Spleen (tissue), 11 donors: ENCODE data around the gene GJC3. TPM values are rescaled to one million over a fixed set of nuclear protein-coding genes. Genes with fewer than 3 reads are reported as not detected.
A peak's percentile ranks its signal among the peaks of the same experiment; 100 is the strongest.

Source experiments
- DNase-seq: peaks from one replicate; pipeline ENCODE4 v3.0.0-alpha.2; 2020
- H3K27ac ChIP-seq, 8 donors: fragments of 200-600 bp; sonication (generic) in 7 of 8; 1 replicate in 4 of 8; 2 replicates in 4 of 8; pipeline versions ENCODE4 v1.5.0 to v1.8.0; 2016 to 2021; ENCODE audit warnings: inconsistent platforms in 4 of 8, mild to moderate bottlenecking in 4 of 8, moderate library complexity in 1 of 8
- H3K27me3 ChIP-seq, 7 donors: fragments of 200-600 bp; sonication (generic) in 6 of 7; replicated peaks in 1 of 7; 1 replicate in 4 of 7; 2 replicates in 3 of 7; pipeline versions ENCODE4 v1.5.0 to v1.8.0; 2016 to 2021; ENCODE audit warnings: inconsistent platforms in 3 of 7, mild to moderate bottlenecking in 1 of 7
- H3K36me3 ChIP-seq, 6 donors: fragments of 200-600 bp; sonication (generic) in 5 of 6; 1 replicate in 4 of 6; 2 replicates in 2 of 6; pipeline versions ENCODE4 v1.5.0 to v1.8.0; 2016 to 2021; ENCODE audit warnings: inconsistent platforms in 2 of 6
- H3K4me1 ChIP-seq, 6 donors: fragments of 200-600 bp; sonication (generic) in 5 of 6; 1 replicate in 3 of 6; 2 replicates in 3 of 6; pipeline versions ENCODE4 v1.5.0 to v1.8.0; 2016 to 2021; ENCODE audit warnings: inconsistent platforms in 3 of 6
- H3K4me3 ChIP-seq, 8 donors: fragments of 200-600 bp; sonication (generic) in 7 of 8; 1 replicate in 4 of 8; 2 replicates in 4 of 8; pipeline versions ENCODE4 v1.5.0 to v1.8.0; 2016 to 2021; ENCODE audit warnings: inconsistent platforms in 4 of 8, mild to moderate bottlenecking in 4 of 8, moderate library complexity in 2 of 8
- H3K9me3 ChIP-seq, 8 donors: fragments of 200-600 bp; sonication (generic) in 7 of 8; 1 replicate in 4 of 8; 2 replicates in 4 of 8; pipeline versions ENCODE4 v1.5.0 to v1.8.0; 2016 to 2021; ENCODE audit warnings: inconsistent platforms in 4 of 8
- CTCF ChIP-seq, 11 experiments: fragments of 200-600 bp in 7 of 11; fragments of 450-650 bp in 4 of 11; sonication (generic) in 4 of 11; IDR thresholded peaks in 8 of 11; conservative IDR thresholded peaks in 3 of 11; 1 replicate in 7 of 11; 2 replicates in 4 of 11; pipeline versions ENCODE4 v1.4.0 to v1.8.0; 2016 to 2021; ENCODE audit warnings: antibody characterized with exemption in 11 of 11, inconsistent platforms in 4 of 11, mild to moderate bottlenecking in 1 of 11
- POLR2A ChIP-seq, 3 donors: fragments of 450-650 bp; IDR thresholded peaks; one replicate each; pipeline ENCODE4 v1.5.1; 2017; ENCODE audit warnings: antibody characterized with exemption in 3 of 3, mild to moderate bottlenecking in 1 of 3
- POLR2AphosphoS5 ChIP-seq, 3 donors: sonication (generic); formaldehyde crosslinking; IDR thresholded peaks; one replicate each; pipeline ENCODE4 v1.5.1; 2017; ENCODE audit warnings: antibody characterized with exemption in 3 of 3
- WGBS, 5 donors: extraction: QIAGEN DNeasy Blood & Tissue Kit in 3 of 5; methylation state at CpG; one replicate each; pipeline versions ENCODE4 v1.1.5 to v1.1.7; 2013 to 2018; 5-methylcytosine and 5-hydroxymethylcytosine counted together
- intact Hi-C: fragments of 100-400 bp; cut with DNase I; formaldehyde crosslinking; loops from one replicate; pipeline ENCODE4 v1.15.0; 2023; ENCODE audit warnings: low total_unique reads
- polyA plus RNA-seq, 3 donors: library from polyadenylated mRNA; stranded (reverse); fragments of 200-250 nt; gene quantifications; one replicate each; pipeline ENCODE4 v1.2.1, GENCODE V29; 2013
- total RNA-seq, 7 donors: library from RNA; depleted of rRNA in 3 of 7; stranded (reverse); fragments of >200 nt in 3 of 7; fragmentation: NEBNext Ultra II Directional in 4 of 7; extraction: Animal tissue kit (Norgen Biotek cat#: 25700) in 4 of 7; gene quantifications; one replicate each; pipeline versions ENCODE4 v1.1.0 to v1.2.1, GENCODE V29; 2016 to 2021
- donor health status: healthy with polysubstance abuse.
- donor health status: DM: no; HTN: no; CAD: no; lungs with moderate emphysema.
- donor health status: DM: no; HTN: no; CAD: no.
- donor health status: Bipolar disorder and iron deficiency.
- donor health status: healthy.
- donor health status: DM: no; HTN: no; CAD: no.
- donor health status: DM: yes; HTN: yes; CAD: no.

GJC3 gene
- total and polyA plus RNA-seq, 10 donors, result 0.29 to 1.0 (median 0.50) TPM; not detected in 6

GRCh38 chr7:99929730-99930053 is 272 bp upstream of the GJC3 start:
- TF ChIP-seq POLR2AphosphoS5 (IDR thresholded peaks at IDR 0.05) (no peak), CTCF (IDR thresholded peaks at IDR 0.05 in 8 of 11, conservative IDR thresholded peaks at IDR 0.05 in 3 of 11) (no peak), POLR2A (IDR thresholded peaks at IDR 0.05) (no peak)
- peak overlapping the region in 5 of 8 donors; percentile 38 to 66 (median 47) for H3K27ac ChIP-seq
- intact Hi-C loops, result no loop called here
- H3K36me3 ChIP-seq, result no peaks in the 10 kb centered on the region
- DNase-seq, result no peak
- no peaks in the 10 kb centered on the region for H3K9me3 ChIP-seq
- 14 to 28% (median 22%) methylated on average over 2 of the region's 2 CpGs for WGBS, 5 donors
- H3K27me3 ChIP-seq, result peaks cover 0 to 50% (median 5%) of the 10 kb centered on the region in 7 donors
- H3K4me1 ChIP-seq, result peaks cover 0 to 17% (median 15%) of the 10 kb centered on the region in 6 donors
- H3K4me3 ChIP-seq, result peak overlapping the region in 3 of 8 donors; percentile 4 to 62 (median 28)

- peaks cover 0 to 43% (median 5%) of the 10 kb centered on the region in 7 donors for H3K27me3 ChIP-seq
- no peaks in the 10 kb centered on the region for H3K9me3 ChIP-seq
- H3K4me1 ChIP-seq, result peaks cover 0 to 17% (median 15%) of the 10 kb centered on the region in 6 donors
- DNase-seq, result no peak
- no peak overlapping the region for H3K27ac ChIP-seq
- TF ChIP-seq POLR2AphosphoS5 (IDR thresholded peaks at IDR 0.05), result no peak
- no peak for TF ChIP-seq CTCF (IDR thresholded peaks at IDR 0.05 in 8 of 11, conservative IDR thresholded peaks at IDR 0.05 in 3 of 11)
- no peak for TF ChIP-seq POLR2A (IDR thresholded peaks at IDR 0.05)
- intact Hi-C loops, result no loop called here
- H3K4me3 ChIP-seq, result no peak overlapping the region
- 80 to 90% (median 87%) methylated on average over 2 of the region's 2 CpGs for WGBS, 5 donors
- no peaks in the 10 kb centered on the region for H3K36me3 ChIP-seq
These were observed 1.2 kb downstream of the GJC3 start for GRCh38 chr7:99928188-99928587.

GRCh38 chr7:99927536-99927935 is 1.9 kb downstream of the GJC3 start:
- Histone ChIP-seq H3K36me3 (no peaks in the 10 kb centered on the region), H3K27me3 (peaks cover 0 to 38% (median 5%) of the 10 kb centered on the region in 7 donors), H3K9me3 (no peaks in the 10 kb centered on the region), H3K4me3 (no peak overlapping the region), H3K27ac (no peak overlapping the region), H3K4me1 (peaks cover 0 to 17% (median 15%) of the 10 kb centered on the region in 6 donors)
- intact Hi-C loops, result no loop called here
- DNase-seq, result no peak
- WGBS, 5 donors, result 75 to 91% (median 81%) methylated on average over 5 of the region's 5 CpGs
- TF ChIP-seq CTCF (IDR thresholded peaks at IDR 0.05 in 8 of 11, conservative IDR thresholded peaks at IDR 0.05 in 3 of 11) (no peak), POLR2A (IDR thresholded peaks at IDR 0.05) (no peak), POLR2AphosphoS5 (IDR thresholded peaks at IDR 0.05) (no peak)

- no peak for TF ChIP-seq CTCF (IDR thresholded peaks at IDR 0.05 in 8 of 11, conservative IDR thresholded peaks at IDR 0.05 in 3 of 11)
- Histone ChIP-seq H3K36me3 (no peaks in the 10 kb centered on the region), H3K27me3 (peaks cover 0 to 38% (median 5%) of the 10 kb centered on the region in 7 donors), H3K9me3 (no peaks in the 10 kb centered on the region), H3K27ac (no peak overlapping the region), H3K4me1 (peaks cover 0 to 17% (median 15%) of the 10 kb centered on the region in 6 donors), H3K4me3 (no peak overlapping the region)
- intact Hi-C loops, result no loop called here
- DNase-seq, result no peak
These were observed 3.1 kb downstream of the GJC3 start for GRCh38 chr7:99926321-99926720.
